SK-N-SH (cell line): ENCODE measurements around the gene SLC7A8.

Experiments
- CHD2 ChIP-seq: fragments of 150-350 bp; IDR thresholded peaks from 2 replicates; pipeline ENCODE4 v1.6.1; 2018; ENCODE audit warnings: low read length; ENCODE audit not compliant: partially characterized antibody
- CTCF ChIP-seq: fragments of 200-600 bp; sonication (generic); IDR thresholded peaks from 2 replicates; pipeline ENCODE4 v1.6.1; 2017; ENCODE audit warnings: antibody characterized with exemption, mild to moderate bottlenecking, moderate library complexity
- ELF1 ChIP-seq: IDR thresholded peaks from 2 replicates; pipeline ENCODE4 v1.4.0; 2012
- EZH2phosphoT487 ChIP-seq: fragments of 200-600 bp; sonication (generic); IDR thresholded peaks from 2 replicates; pipeline ENCODE4 v1.6.1; 2017; ENCODE audit warnings: low read depth, mixed run types, mild to moderate bottlenecking, antibody characterized with exemption, moderate library complexity, borderline replicate concordance
- JUND ChIP-seq: IDR thresholded peaks from 2 replicates; pipeline ENCODE4 v1.4.0; 2012
- MAX ChIP-seq: IDR thresholded peaks from 2 replicates; pipeline ENCODE4 v1.4.0; 2012; ENCODE audit warnings: low read depth
- POLR2AphosphoS5 ChIP-seq: IDR thresholded peaks from 2 replicates; pipeline ENCODE4 v1.6.1; 2012; ENCODE audit warnings: low read depth, low read length
- RXRA ChIP-seq: IDR thresholded peaks from 2 replicates; pipeline ENCODE4 v1.4.0; 2012; ENCODE audit warnings: low read depth, mild to moderate bottlenecking, borderline replicate concordance
- SIN3A ChIP-seq: IDR thresholded peaks from 2 replicates; pipeline ENCODE4 v1.6.1; 2012; ENCODE audit warnings: low read depth, mild to moderate bottlenecking, low read length, moderate library complexity, borderline replicate concordance
- USF2 ChIP-seq: fragments of 150-350 bp; IDR thresholded peaks from 2 replicates; pipeline ENCODE4 v1.6.1; 2017; ENCODE audit warnings: antibody characterized with exemption, low read length, low read depth, borderline replicate concordance
- ZBTB33 ChIP-seq: IDR thresholded peaks from 2 replicates; pipeline ENCODE4 v1.4.0; 2012; ENCODE audit warnings: low read depth, borderline replicate concordance

- no peak for TF ChIP-seq POLR2AphosphoS5
- no peak for TF ChIP-seq ELF1
- TF ChIP-seq CHD2: no peak
- no peak for TF ChIP-seq EZH2phosphoT487
- TF ChIP-seq CTCF: no peak
- no peak for TF ChIP-seq SIN3A
- no peak for TF ChIP-seq MAX
- TF ChIP-seq USF2: no peak
- no peak for TF ChIP-seq ZBTB33
- TF ChIP-seq JUND: no peak
- TF ChIP-seq RXRA: no peak
Measured at GRCh38 chr14:23159532-23159931, 23.9 kb downstream of the SLC7A8 start.
